GM12891 (cell line): ENCODE results near the gene SORBS1.

Experiments
- POLR2A ChIP-seq: IDR thresholded peaks from 2 replicates; pipeline ENCODE4 v1.6.1; 2011; ENCODE audit warnings: low read depth, low read length, control low read depth
- POLR2AphosphoS5 ChIP-seq: IDR thresholded peaks from 2 replicates; pipeline ENCODE4 v1.6.1; 2011; ENCODE audit warnings: low read depth, low read length, control low read depth
- SPI1 ChIP-seq: IDR thresholded peaks from 2 replicates; pipeline ENCODE4 v1.6.1; 2011; ENCODE audit warnings: low read depth, low read length, control low read depth
- TAF1 ChIP-seq: IDR thresholded peaks from 2 replicates; pipeline ENCODE4 v1.6.1; 2011; ENCODE audit warnings: low read depth, low read length, control low read depth

GRCh38 chr10:95414844-95415485 is 146.2 kb downstream of the SORBS1 start:
- TF ChIP-seq POLR2AphosphoS5 (no peak), POLR2A (no peak), SPI1 (no peak), TAF1 (no peak)
